K562 (cell line): ENCODE results near the gene SPTBN5.

Source experiments
- ARNT ChIP-seq, 2 experiments: fragments of 450-650 bp; IDR thresholded peaks; 2 replicates each; pipeline ENCODE4 v1.6.1; 2016; ENCODE audit warnings: mild to moderate bottlenecking in 1 of 2
- GATAD2A ChIP-seq: fragments of 450-650 bp; IDR thresholded peaks from 2 replicates; pipeline ENCODE4 v1.6.1; 2017
- JUN ChIP-seq, 2 experiments: sonication (generic) in 1 of 2; formaldehyde crosslinking in 1 of 2; IDR thresholded peaks; 2 replicates each; pipeline versions ENCODE4 v1.6.1 to v1.8.0; 2012 to 2022; ENCODE audit warnings: borderline replicate concordance in 2 of 2, mild to moderate bottlenecking in 2 of 2, improper control_type of control experiment in 1 of 2, low read depth in 1 of 2, low read length in 1 of 2, missing genetic modification reagents in 1 of 2
- POLR2AphosphoS5 ChIP-seq: IDR thresholded peaks from 2 replicates; pipeline ENCODE4 v1.6.1; 2011; ENCODE audit warnings: mild to moderate bottlenecking, low read depth, low read length, moderate library complexity; ENCODE audit not compliant: control insufficient read depth, insufficient read depth
- TF ChIP-seq, protein P1 (sequence below): sonication (generic); formaldehyde crosslinking; IDR thresholded peaks from 2 replicates; pipeline ENCODE4 v1.8.1; 2022; ENCODE audit warnings: missing genetic modification reagents

DNA sequence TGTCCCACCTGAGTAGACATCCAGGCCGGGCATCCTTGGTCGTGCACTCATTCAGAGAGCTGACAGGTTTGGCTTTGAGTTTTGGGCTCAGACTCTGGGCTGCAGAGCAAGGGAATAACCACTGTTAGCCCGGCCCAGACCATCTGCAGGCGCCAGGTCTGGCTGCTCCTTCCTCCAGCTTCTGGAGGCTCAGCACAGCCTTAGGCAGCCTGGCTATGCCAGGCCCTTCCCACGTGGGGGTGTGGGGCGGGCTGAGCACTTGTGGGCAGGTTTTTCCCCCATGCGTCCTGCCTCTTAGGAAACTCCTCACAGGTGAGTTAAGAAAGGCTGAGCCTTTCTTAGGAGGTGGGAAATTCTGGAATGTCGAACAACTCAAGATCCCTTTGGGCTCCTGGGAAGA, 44.0 kb downstream of the SPTBN5 start:
- no peak for TF ChIP-seq JUN (IDR thresholded peaks at IDR 0.05; ENCODE audit: borderline replicate concordance, low read depth, low read length)
- TF ChIP-seq JUN (CRISPR knock-in tag; IDR thresholded peaks at IDR 0.05; ENCODE audit: borderline replicate concordance): no peak
- no peak for TF ChIP-seq GATAD2A
- TF ChIP-seq, protein P1, sequence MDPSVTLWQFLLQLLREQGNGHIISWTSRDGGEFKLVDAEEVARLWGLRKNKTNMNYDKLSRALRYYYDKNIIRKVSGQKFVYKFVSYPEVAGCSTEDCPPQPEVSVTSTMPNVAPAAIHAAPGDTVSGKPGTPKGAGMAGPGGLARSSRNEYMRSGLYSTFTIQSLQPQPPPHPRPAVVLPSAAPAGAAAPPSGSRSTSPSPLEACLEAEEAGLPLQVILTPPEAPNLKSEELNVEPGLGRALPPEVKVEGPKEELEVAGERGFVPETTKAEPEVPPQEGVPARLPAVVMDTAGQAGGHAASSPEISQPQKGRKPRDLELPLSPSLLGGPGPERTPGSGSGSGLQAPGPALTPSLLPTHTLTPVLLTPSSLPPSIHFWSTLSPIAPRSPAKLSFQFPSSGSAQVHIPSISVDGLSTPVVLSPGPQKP (CRISPR knock-in tag): no peak
- no peak for TF ChIP-seq ARNT (IDR thresholded peaks at IDR 0.05)
- TF ChIP-seq POLR2AphosphoS5: no peak
